ENCODE measurements around the gene DUS4L.

DUS4L gene, protein sequence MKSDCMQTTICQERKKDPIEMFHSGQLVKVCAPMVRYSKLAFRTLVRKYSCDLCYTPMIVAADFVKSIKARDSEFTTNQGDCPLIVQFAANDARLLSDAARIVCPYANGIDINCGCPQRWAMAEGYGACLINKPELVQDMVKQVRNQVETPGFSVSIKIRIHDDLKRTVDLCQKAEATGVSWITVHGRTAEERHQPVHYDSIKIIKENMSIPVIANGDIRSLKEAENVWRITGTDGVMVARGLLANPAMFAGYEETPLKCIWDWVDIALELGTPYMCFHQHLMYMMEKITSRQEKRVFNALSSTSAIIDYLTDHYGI

DNA sequence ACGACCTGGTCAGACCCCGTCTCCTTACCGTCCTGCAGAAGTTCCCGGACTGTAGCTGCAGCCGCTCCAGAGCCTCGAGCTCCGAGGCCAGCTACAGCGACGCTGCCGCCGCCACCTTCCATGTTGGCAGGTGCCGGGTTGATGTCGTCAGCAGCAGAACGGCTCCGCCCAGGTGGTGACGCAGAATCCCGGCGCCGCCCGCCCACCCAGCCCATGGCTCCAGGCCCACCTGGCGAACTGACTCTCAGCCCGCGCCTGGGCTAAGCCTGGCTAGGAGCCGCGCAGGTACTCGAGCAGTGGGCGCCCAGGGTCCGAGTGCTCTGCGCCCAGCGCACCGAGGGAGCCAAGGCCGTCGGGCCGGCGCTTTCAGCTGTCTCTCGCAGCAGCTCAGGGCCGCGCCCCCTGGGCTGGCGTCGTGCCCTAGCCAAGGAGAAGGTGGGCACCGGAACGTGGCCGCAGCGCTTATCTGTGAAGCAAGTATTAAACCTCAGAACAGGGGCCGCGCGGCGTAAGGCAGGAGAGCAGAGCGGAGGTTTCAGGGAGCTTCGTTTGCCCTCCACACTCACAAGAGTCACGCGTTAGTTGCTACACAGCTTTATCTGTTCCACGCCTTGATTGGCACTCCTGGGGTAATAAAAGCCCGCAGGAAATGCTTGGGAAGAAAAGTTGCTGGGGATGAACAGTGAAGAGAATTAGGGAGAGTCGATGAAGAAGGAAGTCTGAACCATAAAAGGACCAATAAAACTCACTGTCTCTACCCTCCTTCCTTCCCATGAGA lies at the start of gene DUS4L, which contains the start of gene COG5:
TSS of gene DUS4L (plus strand) at position 197 of the 778 bp plus-strand sequence. CDS start 3,100 bp downstream, outside the sequence.
TSS of gene COG5 (minus strand) at position 146 of the 778 bp plus-strand sequence. CDS start at position 122, 24 bp downstream.
- peak within 1 kb of the TSS; percentile 89 to 94 (median 89) for H3K27ac Mint-ChIP-seq
- H3K4me1 Mint-ChIP-seq = peaks cover 56% of the 10 kb centered on the region
- no peaks in the 10 kb centered on the region for H3K9me3 Mint-ChIP-seq

GRCh38 chr7:107526672-107527071 lies 37.1 kb upstream of the DUS4L start:
- Mint-ChIP-seq H3K4me3 (no peak overlapping the region), H3K9me3 (peaks cover 7% of the 10 kb centered on the region), H3K36me3 (ENCODE audit: low read depth) (peaks cover 38% of the 10 kb centered on the region), H3K27ac (no peak overlapping the region), H3K27me3 (ENCODE audit: low read depth) (no peaks in the 10 kb centered on the region), H3K4me1 (no peaks in the 10 kb centered on the region)
- TF ChIP-seq, protein P1, sequence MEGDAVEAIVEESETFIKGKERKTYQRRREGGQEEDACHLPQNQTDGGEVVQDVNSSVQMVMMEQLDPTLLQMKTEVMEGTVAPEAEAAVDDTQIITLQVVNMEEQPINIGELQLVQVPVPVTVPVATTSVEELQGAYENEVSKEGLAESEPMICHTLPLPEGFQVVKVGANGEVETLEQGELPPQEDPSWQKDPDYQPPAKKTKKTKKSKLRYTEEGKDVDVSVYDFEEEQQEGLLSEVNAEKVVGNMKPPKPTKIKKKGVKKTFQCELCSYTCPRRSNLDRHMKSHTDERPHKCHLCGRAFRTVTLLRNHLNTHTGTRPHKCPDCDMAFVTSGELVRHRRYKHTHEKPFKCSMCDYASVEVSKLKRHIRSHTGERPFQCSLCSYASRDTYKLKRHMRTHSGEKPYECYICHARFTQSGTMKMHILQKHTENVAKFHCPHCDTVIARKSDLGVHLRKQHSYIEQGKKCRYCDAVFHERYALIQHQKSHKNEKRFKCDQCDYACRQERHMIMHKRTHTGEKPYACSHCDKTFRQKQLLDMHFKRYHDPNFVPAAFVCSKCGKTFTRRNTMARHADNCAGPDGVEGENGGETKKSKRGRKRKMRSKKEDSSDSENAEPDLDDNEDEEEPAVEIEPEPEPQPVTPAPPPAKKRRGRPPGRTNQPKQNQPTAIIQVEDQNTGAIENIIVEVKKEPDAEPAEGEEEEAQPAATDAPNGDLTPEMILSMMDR (IDR thresholded peaks at IDR 0.05; ENCODE audit: unreplicated experiment in 3 of 3) = no peak

More for the DNA sequence above, at the start of gene DUS4L, which contains the start of gene COG5:
- Mint-ChIP-seq H3K36me3 (ENCODE audit: low read depth) (peaks cover 5% of the 10 kb centered on the region), H3K27me3 (ENCODE audit: low read depth) (no peaks in the 10 kb centered on the region), H3K4me3 (peak within 1 kb of the TSS; percentile 82 to 94 (median 90))
- TF ChIP-seq, protein P1 (IDR thresholded peaks at IDR 0.05; ENCODE audit: unreplicated experiment in 3 of 3) = no peak

DNA sequence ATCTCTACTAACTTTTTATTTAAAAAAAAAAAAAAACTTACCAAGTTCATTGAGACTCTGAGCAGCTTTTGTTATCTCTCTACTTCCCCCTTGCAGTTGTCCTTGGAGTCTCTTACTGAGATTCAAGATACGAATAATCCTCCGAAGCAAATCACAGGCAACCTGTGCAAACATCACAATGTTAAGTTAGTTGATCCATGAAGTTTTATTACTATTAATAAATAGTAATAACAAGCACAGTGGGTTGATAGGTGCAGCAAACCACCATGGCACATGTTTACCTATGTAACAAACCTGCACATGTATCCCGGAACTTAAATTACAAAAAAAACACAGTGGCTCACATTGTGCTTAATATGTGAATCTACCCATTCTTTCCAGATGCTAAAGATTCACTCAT lies 36.6 kb upstream of the DUS4L start:
- peaks cover 4% of the 10 kb centered on the region for H3K9me3 Mint-ChIP-seq
- no peak overlapping the region for H3K27ac Mint-ChIP-seq
- H3K4me1 Mint-ChIP-seq = no peaks in the 10 kb centered on the region
- H3K36me3 Mint-ChIP-seq (ENCODE audit: low read depth) = peaks cover 32% of the 10 kb centered on the region
- TF ChIP-seq, protein P1 (IDR thresholded peaks at IDR 0.05; ENCODE audit: unreplicated experiment in 3 of 3) = no peak
- H3K27me3 Mint-ChIP-seq (ENCODE audit: low read depth) = no peaks in the 10 kb centered on the region
- H3K4me3 Mint-ChIP-seq = no peak overlapping the region

DNA sequence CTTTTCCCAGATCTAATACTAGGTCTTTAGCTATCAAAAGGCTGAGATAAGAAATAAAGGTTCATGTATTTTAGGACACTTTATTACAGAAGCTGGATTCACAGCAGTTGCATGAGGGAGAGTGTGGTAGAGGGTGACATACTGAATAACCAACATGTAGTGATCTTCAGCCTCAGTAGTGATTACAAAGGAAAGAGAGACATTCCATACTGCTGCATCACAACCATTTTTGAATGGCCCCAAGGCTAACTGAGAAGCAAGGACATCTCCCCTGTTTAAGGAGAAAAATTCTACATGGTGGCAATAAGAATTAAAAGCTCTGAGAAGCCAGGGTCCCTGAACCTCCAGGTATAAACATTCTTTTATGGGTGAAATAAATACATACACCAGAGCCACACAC lies 35.3 kb upstream of the DUS4L start:
- no peak overlapping the region for H3K4me3 Mint-ChIP-seq
- H3K36me3 Mint-ChIP-seq (ENCODE audit: low read depth) = peaks cover 29% of the 10 kb centered on the region
- peaks cover 4% of the 10 kb centered on the region for H3K9me3 Mint-ChIP-seq
- TF ChIP-seq, protein P1 (IDR thresholded peaks at IDR 0.05; ENCODE audit: unreplicated experiment in 3 of 3) = no peak
- no peak overlapping the region for H3K27ac Mint-ChIP-seq
- H3K4me1 Mint-ChIP-seq = no peaks in the 10 kb centered on the region
- H3K27me3 Mint-ChIP-seq (ENCODE audit: low read depth) = no peaks in the 10 kb centered on the region

- peaks cover 24% of the 10 kb centered on the region for H3K9me3 Mint-ChIP-seq
- H3K4me1 Mint-ChIP-seq = peaks cover 5% of the 10 kb centered on the region
- H3K27ac Mint-ChIP-seq = no peak overlapping the region
- no peaks in the 10 kb centered on the region for H3K27me3 Mint-ChIP-seq (ENCODE audit: low read depth)
- TF ChIP-seq, protein P1 (IDR thresholded peaks at IDR 0.05; ENCODE audit: unreplicated experiment in 3 of 3) = no peak
- peaks cover 43% of the 10 kb centered on the region for H3K36me3 Mint-ChIP-seq (ENCODE audit: low read depth)
- no peak overlapping the region for H3K4me3 Mint-ChIP-seq
Observed at GRCh38 chr7:107530751-107531150, 33.0 kb upstream of the DUS4L start.
